Neuronal stem cell (in vitro differentiated cells): Measurements from ENCODE around the gene GSTP1.

ENCODE experiments used
- DNase-seq: peaks from one replicate; pipeline ENCODE4 v3.0.0-alpha.2; 2013; ENCODE audit warnings: low spot score
- H2AFZ ChIP-seq: one replicate; pipeline ENCODE4 v1.6.1; 2013; ENCODE audit warnings: mild to moderate bottlenecking, low read length, inconsistent platforms
- H2AK5ac ChIP-seq: 2 replicates; pipeline ENCODE4 v1.6.1; 2013; ENCODE audit warnings: low read depth, mild to moderate bottlenecking, inconsistent platforms, low read length, moderate library complexity, mixed read lengths
- H2BK120ac ChIP-seq: 2 replicates; pipeline ENCODE4 v1.6.1; 2013; ENCODE audit warnings: low read depth, mild to moderate bottlenecking, inconsistent platforms, low read length, moderate library complexity, mixed read lengths
- H2BK12ac ChIP-seq: one replicate; pipeline ENCODE4 v1.6.1; 2013; ENCODE audit warnings: low read length, inconsistent platforms
- H2BK15ac ChIP-seq: 2 replicates; pipeline ENCODE4 v1.6.1; 2013; ENCODE audit warnings: mild to moderate bottlenecking, low read length, inconsistent platforms, mixed read lengths
- H2BK5ac ChIP-seq: one replicate; pipeline ENCODE4 v1.6.1; 2013; ENCODE audit warnings: inconsistent platforms, mild to moderate bottlenecking, low read length, moderate library complexity
- H3K14ac ChIP-seq: one replicate; pipeline ENCODE4 v1.6.1; 2013; ENCODE audit warnings: low read length, inconsistent platforms
- H3K18ac ChIP-seq: 2 replicates; pipeline ENCODE4 v1.6.1; 2013; ENCODE audit warnings: low read length, inconsistent platforms
- H3K23ac ChIP-seq: 2 replicates; pipeline ENCODE4 v1.6.1; 2013; ENCODE audit warnings: low read depth, mild to moderate bottlenecking, mixed read lengths, low read length, inconsistent platforms; ENCODE audit not compliant: poor library complexity
- H3K27ac ChIP-seq: replicated peaks from 3 replicates; pipeline ENCODE4 v1.5.1; 2013; ENCODE audit warnings: low read length, inconsistent platforms
- H3K27me3 ChIP-seq, 3 experiments: 2 replicates each; pipeline ENCODE4 v1.6.1; 2013; ENCODE audit warnings: low read length in 3 of 3, mild to moderate bottlenecking in 2 of 3, inconsistent platforms in 1 of 3, low read depth in 1 of 3, mixed read lengths in 1 of 3, moderate library complexity in 1 of 3; ENCODE audit not compliant: control insufficient read depth in 3 of 3, insufficient read depth in 3 of 3
- H3K36me3 ChIP-seq, 2 donors: replicated peaks in 1 of 2; 2 replicates each; pipeline ENCODE4 v1.6.1; 2013; ENCODE audit warnings: low read length in 2 of 2; ENCODE audit not compliant: control insufficient read depth in 2 of 2, insufficient read depth in 2 of 2
- H3K4ac ChIP-seq: 2 replicates; pipeline ENCODE4 v1.6.1; 2013; ENCODE audit warnings: inconsistent platforms, mild to moderate bottlenecking, low read length, moderate library complexity
- H3K4me1 ChIP-seq, 2 donors: 1 replicate in 1 of 2; 2 replicates in 1 of 2; pipeline ENCODE4 v1.6.1; 2013; ENCODE audit warnings: low read length in 2 of 2, low read depth in 1 of 2; ENCODE audit not compliant: control insufficient read depth in 2 of 2, insufficient read depth in 1 of 2
- H3K4me2 ChIP-seq: one replicate; pipeline ENCODE4 v1.6.1; 2013; ENCODE audit warnings: mild to moderate bottlenecking, low read length, inconsistent platforms; ENCODE audit not compliant: insufficient read depth, poor library complexity, severe bottlenecking
- H3K4me3 ChIP-seq, 2 donors: 2 replicates each; pipeline ENCODE4 v1.5.1; 2013; ENCODE audit warnings: low read length in 2 of 2, mild to moderate bottlenecking in 2 of 2, inconsistent platforms in 1 of 2, moderate library complexity in 1 of 2
- H3K79me1 ChIP-seq: one replicate; pipeline ENCODE4 v1.6.1; 2013; ENCODE audit warnings: low read depth, mild to moderate bottlenecking, inconsistent platforms, low read length, moderate library complexity
- H3K9ac ChIP-seq: one replicate; pipeline ENCODE4 v1.6.1; 2013; ENCODE audit warnings: mild to moderate bottlenecking, low read depth, low read length, inconsistent platforms; ENCODE audit not compliant: poor library complexity
- H3K9me3 ChIP-seq, 2 donors: replicated peaks in 1 of 2; 2 replicates each; pipeline versions ENCODE3 to v1.6.1; 2013; ENCODE audit warnings: low read length in 2 of 2, mild to moderate bottlenecking in 2 of 2, inconsistent platforms in 1 of 2, low read depth in 1 of 2, mixed read lengths in 1 of 2, moderate library complexity in 1 of 2; ENCODE audit not compliant: control insufficient read depth in 2 of 2, insufficient read depth in 1 of 2
- H4K8ac ChIP-seq: one replicate; pipeline ENCODE4 v1.6.1; 2013; ENCODE audit warnings: low read depth, mild to moderate bottlenecking, inconsistent platforms, low read length, moderate library complexity
- H4K91ac ChIP-seq: one replicate; pipeline ENCODE4 v1.6.1; 2013; ENCODE audit warnings: low read length, low read depth, mild to moderate bottlenecking, inconsistent platforms; ENCODE audit not compliant: poor library complexity
- WGBS, 2 donors: extraction: QIAGEN DNeasy Blood & Tissue Kit; methylation state at CpG; one replicate each; pipeline ENCODE4 v1.1.7; 2013; ENCODE audit warnings: missing lambda C conversion rate in 2 of 2, mixed read lengths in 1 of 2; ENCODE audit not compliant: insufficient read length in 2 of 2, insufficient replicate concordance in 1 of 2; ENCODE audit errors: extremely low coverage in 2 of 2; 5-methylcytosine and 5-hydroxymethylcytosine counted together

GSTP1 gene

GRCh38 chr11:67584881-67585873, 1.6 kb downstream of the GSTP1 start:
- H3K79me1 ChIP-seq = peaks cover 21% of the 10 kb centered on the region
- peaks cover 0 to 14% (median 10%) of the 10 kb centered on the region in 3 experiments for H3K27me3 ChIP-seq
- H2AK5ac ChIP-seq = peak overlapping the region; percentile 96

GRCh38 chr11:67585911-67586310, 2.3 kb downstream of the GSTP1 start:
- no peak overlapping the region for H2BK5ac ChIP-seq
- no peak overlapping the region for H4K8ac ChIP-seq
- WGBS, 2 donors = no CpG with 5 or more reads among the region's 4 CpGs
- no peak overlapping the region for H3K4ac ChIP-seq
- H3K4me1 ChIP-seq = peaks cover 16 to 25% of the 10 kb centered on the region in 2 donors
- H3K27me3 ChIP-seq = peaks cover 0 to 10% (median 8%) of the 10 kb centered on the region in 3 experiments
- H2BK15ac ChIP-seq = no peak overlapping the region
- H3K18ac ChIP-seq = no peak overlapping the region
- H4K91ac ChIP-seq = no peak overlapping the region
- peaks cover 0 to 6% of the 10 kb centered on the region in 2 donors for H3K9me3 ChIP-seq
- H3K14ac ChIP-seq = no peak overlapping the region
- peak overlapping the region; percentile 50 for H3K9ac ChIP-seq
- H2AFZ ChIP-seq = no peak overlapping the region
- no peak overlapping the region for H2AK5ac ChIP-seq
- H3K27ac ChIP-seq = no peak overlapping the region
- no peak overlapping the region for H3K4me3 ChIP-seq
- H2BK120ac ChIP-seq = no peak overlapping the region
- H3K4me2 ChIP-seq = no peak overlapping the region
- H2BK12ac ChIP-seq = no peak overlapping the region
- peaks cover 22 to 43% of the 10 kb centered on the region in 2 donors for H3K36me3 ChIP-seq
- no peak for DNase-seq
- H3K79me1 ChIP-seq = peaks cover 21% of the 10 kb centered on the region
- H3K23ac ChIP-seq = no peak overlapping the region

More at GRCh38 chr11:67584881-67585873, 1.6 kb downstream of the GSTP1 start:
- peak overlapping the region; percentile 94 for H2BK5ac ChIP-seq
- H3K18ac ChIP-seq = peak overlapping the region; percentile 99
- peaks cover 16 to 25% of the 10 kb centered on the region in 2 donors for H3K4me1 ChIP-seq
- no peak overlapping the region for H2BK12ac ChIP-seq
- peak overlapping the region; percentile 94 for H3K23ac ChIP-seq
- no peak for DNase-seq
- peak overlapping the region; percentile 87 to 88 for H3K4me3 ChIP-seq
- H4K8ac ChIP-seq = no peak overlapping the region
- H4K91ac ChIP-seq = no peak overlapping the region
- H3K4me2 ChIP-seq = peak overlapping the region; percentile 84
- peak overlapping the region; percentile 17 for H3K4ac ChIP-seq
- H3K27ac ChIP-seq = no peak overlapping the region
- no peak overlapping the region for H3K14ac ChIP-seq
- peak overlapping the region; percentile 92 for H3K9ac ChIP-seq
- peaks cover 22 to 43% of the 10 kb centered on the region in 2 donors for H3K36me3 ChIP-seq
- no peak overlapping the region for H2BK15ac ChIP-seq
- no peak overlapping the region for H2AFZ ChIP-seq
- H2BK120ac ChIP-seq = peak overlapping the region; percentile 11
- H3K9me3 ChIP-seq = peaks cover 0 to 6% of the 10 kb centered on the region in 2 donors
- no CpG with 5 or more reads among the region's 21 CpGs for WGBS, 2 donors

GRCh38 chr11:67586568-67587250, 3.1 kb downstream of the GSTP1 start:
- Histone ChIP-seq H4K8ac (no peak overlapping the region), H2BK120ac (no peak overlapping the region), H2BK15ac (no peak overlapping the region), H3K4me3 (no peak overlapping the region), H3K27ac (no peak overlapping the region), H3K27me3 (peaks cover 0 to 6% (median 6%) of the 10 kb centered on the region in 3 experiments), H4K91ac (no peak overlapping the region), H3K18ac (no peak overlapping the region), H3K9me3 (peaks cover 0 to 6% of the 10 kb centered on the region in 2 donors), H3K9ac (no peak overlapping the region), H2BK12ac (no peak overlapping the region), H3K4me2 (no peak overlapping the region), H2AK5ac (no peak overlapping the region), H3K4ac (no peak overlapping the region), H3K14ac (no peak overlapping the region), H2BK5ac (no peak overlapping the region), H2AFZ (no peak overlapping the region), H3K4me1 (peaks cover 13 to 17% of the 10 kb centered on the region in 2 donors), H3K36me3 (peaks cover 22 to 43% of the 10 kb centered on the region in 2 donors), H3K79me1 (peaks cover 21% of the 10 kb centered on the region), H3K23ac (no peak overlapping the region)
- no peak for DNase-seq
- WGBS, 2 donors = no CpG with 5 or more reads among the region's 5 CpGs

- Histone ChIP-seq H2BK15ac (no peak overlapping the region), H3K18ac (no peak overlapping the region), H3K79me1 (peaks cover 21% of the 10 kb centered on the region), H2BK120ac (no peak overlapping the region), H3K9ac (no peak overlapping the region), H3K9me3 (peaks cover 0 to 6% of the 10 kb centered on the region in 2 donors), H3K4me1 (peaks cover 7 to 13% of the 10 kb centered on the region in 2 donors), H2AK5ac (no peak overlapping the region), H2BK12ac (no peak overlapping the region), H3K27me3 (no peaks in the 10 kb centered on the region), H3K4me3 (no peak overlapping the region), H3K14ac (no peak overlapping the region), H4K8ac (no peak overlapping the region), H2BK5ac (no peak overlapping the region), H3K36me3 (peaks cover 22 to 43% of the 10 kb centered on the region in 2 donors), H2AFZ (no peak overlapping the region), H3K27ac (no peak overlapping the region), H3K4ac (no peak overlapping the region), H4K91ac (no peak overlapping the region), H3K4me2 (no peak overlapping the region), H3K23ac (no peak overlapping the region)
- no peak for DNase-seq
- WGBS, 2 donors = no CpG with 5 or more reads among the region's 1 CpG
Measured at GRCh38 chr11:67588136-67588503, 4.5 kb downstream of the GSTP1 start.
